Stimulated activated CD4-positive, alpha-beta T cell treated with anti-CD3 and anti-CD28 coated beads, Interleukin-15, amount 100 ng/mL, for 48 hours (primary cell): Measurements from ENCODE around the gene MPP7.

Experiments
- DNase-seq, 2 donors: peaks; one replicate each; pipeline ENCODE4 v3.0.0-alpha.2; 2020; ENCODE audit warnings: low read depth in 2 of 2

The MPP7 gene

DNA sequence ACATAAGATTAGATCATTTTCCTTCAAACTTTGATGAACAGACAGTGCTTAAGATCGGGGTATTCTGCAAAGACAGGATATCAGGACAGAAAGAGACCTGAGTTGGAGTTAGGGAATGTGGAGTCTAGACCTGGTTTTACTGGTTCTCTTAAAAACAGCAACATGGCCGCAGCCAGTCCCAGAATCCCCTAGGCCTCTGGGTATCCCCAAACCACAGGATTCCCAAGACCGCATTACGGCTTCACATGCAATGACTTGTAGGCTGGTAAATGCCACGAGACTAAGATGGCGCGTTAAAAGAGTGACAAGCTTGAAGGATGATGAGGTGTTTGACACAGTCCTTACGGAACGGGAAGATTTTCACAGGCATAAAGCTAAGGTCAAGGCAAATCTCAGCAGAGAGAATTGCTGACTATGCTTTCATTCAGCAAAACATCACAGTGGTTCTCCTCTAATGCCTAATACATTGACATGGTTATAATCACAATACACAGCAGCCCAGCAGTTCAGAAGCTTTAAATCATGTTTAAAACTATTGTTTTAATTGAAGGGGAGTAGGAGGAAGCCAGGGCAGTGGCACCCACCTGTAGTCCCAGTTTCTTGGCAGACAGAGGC, 32.9 kb downstream of the MPP7 start:
- no peak for DNase-seq

- no peak for DNase-seq
Observed at GRCh38 chr10:28266449-28267224, 36.2 kb downstream of the MPP7 start.

GRCh38 chr10:28263136-28263857, 39.6 kb downstream of the MPP7 start:
- DNase-seq: no peak

- DNase-seq: no peak
Observed at GRCh38 chr10:28256776-28257175, 46.1 kb downstream of the MPP7 start.

DNA sequence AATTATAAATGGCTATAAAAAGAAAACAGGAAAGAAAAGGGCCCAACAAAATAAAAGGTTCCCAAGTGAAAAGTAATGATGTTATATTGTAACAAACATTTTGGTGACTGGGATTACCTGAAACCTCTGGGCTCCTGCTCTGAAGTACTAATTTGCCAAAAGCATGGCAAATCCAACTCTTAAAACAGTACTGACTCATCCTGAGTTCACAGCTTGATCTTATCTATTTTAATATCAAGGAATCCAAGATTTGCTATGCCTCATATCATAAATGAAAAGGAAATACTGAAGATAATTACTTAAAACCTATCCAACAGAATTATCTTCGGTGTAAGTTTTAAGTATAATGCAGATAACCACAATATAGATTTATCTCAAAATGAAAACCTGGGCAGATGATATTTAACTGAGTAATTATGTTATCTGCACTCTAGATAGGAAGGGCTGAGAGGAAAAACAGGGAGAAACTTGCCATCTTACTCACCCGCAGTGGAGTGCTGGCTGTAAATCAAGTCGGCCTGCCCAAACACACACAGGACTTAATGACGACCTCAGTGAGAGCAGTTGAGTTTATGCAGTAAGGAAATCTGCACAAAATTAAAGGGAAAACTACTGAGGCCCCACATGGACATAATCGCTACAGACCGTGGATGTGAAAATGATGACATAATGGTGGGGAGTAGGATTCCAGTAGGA, 48.4 kb downstream of the MPP7 start:
- no peak for DNase-seq

GRCh38 chr10:28253169-28253785, 49.6 kb downstream of the MPP7 start:
- no peak for DNase-seq
